ENCODE results near the gene BTBD1.
"Not testable (repeated sequence)": the region's sequence is repeated elsewhere in the genome, so short reads cannot be mapped to it uniquely, and the experiment has no call there.

The BTBD1 gene

GRCh38 chr15:83094583-83094982 lies 27.5 kb upstream of the BTBD1 start:
- DNase-seq (ENCODE audit: low spot score), result no peak

- no peak for DNase-seq (ENCODE audit: low spot score)
Measured at GRCh38 chr15:83092309-83092976, 25.4 kb upstream of the BTBD1 start.

GRCh38 chr15:83091965-83092308 lies 24.9 kb upstream of the BTBD1 start:
- DNase-seq (ENCODE audit: low spot score), result not testable (repeated sequence)

- no peak for DNase-seq (ENCODE audit: low spot score)
Measured at GRCh38 chr15:83090465-83090864, 23.4 kb upstream of the BTBD1 start.

GRCh38 chr15:83088876-83089275 lies 21.8 kb upstream of the BTBD1 start:
- no peak for DNase-seq (ENCODE audit: low spot score)

- DNase-seq (ENCODE audit: low spot score), result no peak
Measured at GRCh38 chr15:83087576-83087975, 20.5 kb upstream of the BTBD1 start.

GRCh38 chr15:83085864-83086552 lies 19.0 kb upstream of the BTBD1 start:
- not testable (repeated sequence) for DNase-seq (ENCODE audit: low spot score)

GRCh38 chr15:83085461-83085860 lies 18.4 kb upstream of the BTBD1 start:
- DNase-seq (ENCODE audit: low spot score), result not testable (repeated sequence)

GRCh38 chr15:83082730-83083386 lies 15.8 kb upstream of the BTBD1 start:
- no peak for DNase-seq (ENCODE audit: low spot score)

- DNase-seq (ENCODE audit: low spot score), result no peak
Measured at GRCh38 chr15:83081256-83082014, 14.4 kb upstream of the BTBD1 start.

- DNase-seq (ENCODE audit: low spot score), result no peak
Measured at GRCh38 chr15:83078712-83079111, 11.7 kb upstream of the BTBD1 start.

GRCh38 chr15:83077491-83078230 lies 10.6 kb upstream of the BTBD1 start:
- no peak for DNase-seq (ENCODE audit: low spot score)

- DNase-seq (ENCODE audit: low spot score), result not testable (repeated sequence)
Measured at GRCh38 chr15:83069211-83069642, 2.2 kb upstream of the BTBD1 start.

- DNase-seq (ENCODE audit: low spot score), result no peak
Measured at GRCh38 chr15:83068054-83068453, 1.0 kb upstream of the BTBD1 start.

- DNase-seq (ENCODE audit: low spot score), result no peak
Measured at GRCh38 chr15:83067638-83067962, 548 bp upstream of the BTBD1 start.

- peak; percentile 7 for DNase-seq (ENCODE audit: low spot score)
Measured at GRCh38 chr15:83066034-83066733, 868 bp downstream of the BTBD1 start.

- no peak for DNase-seq (ENCODE audit: low spot score)
Measured at GRCh38 chr15:83065431-83065830, 1.6 kb downstream of the BTBD1 start.

- no peak for DNase-seq (ENCODE audit: low spot score)
Measured at GRCh38 chr15:83064859-83065258, 2.2 kb downstream of the BTBD1 start.

- no peak for DNase-seq (ENCODE audit: low spot score)
Measured at GRCh38 chr15:83063551-83063950, 3.5 kb downstream of the BTBD1 start.

- DNase-seq (ENCODE audit: low spot score), result no peak
Measured at GRCh38 chr15:83062768-83063180, 4.3 kb downstream of the BTBD1 start.

- peak; percentile 34 for DNase-seq (ENCODE audit: low spot score)
Measured at GRCh38 chr15:83061680-83062079, 5.4 kb downstream of the BTBD1 start.

All from LoVo (cell line).